CD4-positive, alpha-beta memory T cell (primary cell): ENCODE measurements around the gene ANO1. TPM values are rescaled to one million over a fixed set of nuclear protein-coding genes. Genes with fewer than 3 reads are reported as not detected.

Experiments
- CTCF ChIA-PET: fragments of 350-600 bp; sonication (Branson Sonifier 250); formaldehyde crosslinking; loops from one replicate; lab custom pipeline; 2021; ENCODE audit warnings: inconsistent platforms; ENCODE audit not compliant: partially characterized antibody; lab: Charles Lee
- POLR2A ChIA-PET: fragments of 350-600 bp; sonication (Branson Sonifier 250); formaldehyde crosslinking; loops from one replicate; lab custom pipeline; 2021; ENCODE audit not compliant: partially characterized antibody; lab: Charles Lee
- DNase-seq, 5 donors: peaks; one replicate each; pipeline versions ENCODE4 v3.0.0 to v3.0.0-alpha.2; 2020 to 2022; ENCODE audit warnings: mixed read lengths in 1 of 5
- H3K27ac ChIP-seq: one replicate; pipeline ENCODE4 v1.7.0; 2013; ENCODE audit warnings: low read depth, low read length
- H3K27me3 ChIP-seq: 2 replicates; pipeline ENCODE4 v1.7.0; 2013; ENCODE audit warnings: mild to moderate bottlenecking, low read length, moderate library complexity; ENCODE audit not compliant: insufficient read depth
- H3K36me3 ChIP-seq: 2 replicates; pipeline ENCODE4 v1.7.0; 2013; ENCODE audit warnings: mild to moderate bottlenecking, low read length, moderate library complexity; ENCODE audit not compliant: insufficient read depth
- H3K4me1 ChIP-seq: 2 replicates; pipeline ENCODE4 v1.7.0; 2013; ENCODE audit warnings: mild to moderate bottlenecking, low read length, moderate library complexity; ENCODE audit not compliant: insufficient read depth
- H3K4me3 ChIP-seq, 2 donors: one replicate each; pipeline ENCODE4 v1.7.0; 2013; ENCODE audit warnings: low read length in 2 of 2, mild to moderate bottlenecking in 1 of 2
- H3K9me3 ChIP-seq, 2 donors: one replicate each; pipeline ENCODE4 v1.7.0; 2013; ENCODE audit warnings: low read length in 2 of 2, control low read depth in 1 of 2; ENCODE audit not compliant: control insufficient read depth in 1 of 2
- H3K27ac Mint-ChIP-seq, 7 donors: one replicate each; pipeline ENCODE4 v1.8.0; 2020 to 2021; ENCODE audit warnings: mixed read lengths in 7 of 7, mild to moderate bottlenecking in 6 of 7, inconsistent platforms in 3 of 7, moderate library complexity in 3 of 7
- H3K27me3 Mint-ChIP-seq, 2 donors: one replicate each; pipeline ENCODE4 v1.8.0; 2020 to 2021; ENCODE audit warnings: mixed read lengths in 2 of 2
- H3K36me3 Mint-ChIP-seq, 2 donors: one replicate each; pipeline ENCODE4 v1.8.0; 2020 to 2021; ENCODE audit warnings: mixed read lengths in 2 of 2, inconsistent platforms in 1 of 2, mild to moderate bottlenecking in 1 of 2
- H3K4me1 Mint-ChIP-seq, 4 donors: one replicate each; pipeline ENCODE4 v1.8.0; 2020 to 2021; ENCODE audit warnings: mixed read lengths in 4 of 4, mild to moderate bottlenecking in 1 of 4
- H3K4me3 Mint-ChIP-seq, 8 donors: one replicate each; pipeline ENCODE4 v1.8.0; 2020 to 2021; ENCODE audit warnings: mixed read lengths in 8 of 8, mild to moderate bottlenecking in 7 of 8, moderate library complexity in 6 of 8, inconsistent platforms in 3 of 8
- H3K9me3 Mint-ChIP-seq, 8 donors: one replicate each; pipeline ENCODE4 v1.8.0; 2020 to 2021; ENCODE audit warnings: mixed read lengths in 8 of 8, mild to moderate bottlenecking in 5 of 8, inconsistent platforms in 3 of 8, moderate library complexity in 1 of 8
- intact Hi-C: fragments of 100-400 bp; cut with micrococcal nuclease; formaldehyde crosslinking; loops from one replicate; pipeline ENCODE4 v1.15.1; 2023
- polyA plus RNA-seq, 2 donors: library from polyadenylated mRNA; unstranded; fragments of 300-500 nt; fragmentation: Illumina TruSeq; gene quantifications; one replicate each; pipeline ENCODE4 v1.2.3, GENCODE V29; 2021
- total RNA-seq, 2 experiments: library from RNA; stranded (reverse); gene quantifications; one replicate each; pipeline ENCODE4 v1.2.3, GENCODE V29; 2021

The ANO1 gene
- total and polyA plus RNA-seq, 4 experiments from 2014 or later, result not detected

GRCh38 chr11:70054004-70054403, 24.1 kb upstream of the ANO1 start:
- H3K9me3 ChIP-seq, result no peaks in the 10 kb centered on the region
- no peaks in the 10 kb centered on the region for H3K27me3 ChIP-seq
- H3K4me1 ChIP-seq, result no peaks in the 10 kb centered on the region
- intact Hi-C loops, result no loop called here
- no peaks in the 10 kb centered on the region for H3K4me1 Mint-ChIP-seq
- H3K9me3 Mint-ChIP-seq, result peaks cover 0 to 25% (median 16%) of the 10 kb centered on the region in 8 donors
- peaks cover 25 to 28% of the 10 kb centered on the region in 2 donors for H3K27me3 Mint-ChIP-seq
- no peaks in the 10 kb centered on the region for H3K36me3 Mint-ChIP-seq
- no peak overlapping the region for H3K4me3 ChIP-seq
- POLR2A ChIA-PET, result no interaction called here
- H3K27ac ChIP-seq, result no peak overlapping the region
- H3K36me3 ChIP-seq, result no peaks in the 10 kb centered on the region
- H3K27ac Mint-ChIP-seq, result no peak overlapping the region
- H3K4me3 Mint-ChIP-seq, result no peak overlapping the region
- DNase-seq, result no peak
- CTCF ChIA-PET, result interaction anchor here (0.6 kb wide), 1 partner anchor 8 kb away, joined by 3 read pairs; no protein-coding TSS in a partner anchor

- H3K4me1 Mint-ChIP-seq, result no peaks in the 10 kb centered on the region
- Histone ChIP-seq H3K27ac (no peak overlapping the region), H3K36me3 (no peaks in the 10 kb centered on the region), H3K4me1 (no peaks in the 10 kb centered on the region), H3K27me3 (no peaks in the 10 kb centered on the region), H3K4me3 (no peak overlapping the region), H3K9me3 (no peaks in the 10 kb centered on the region)
- intact Hi-C loops, result no loop called here
- peaks cover 0 to 25% (median 16%) of the 10 kb centered on the region in 8 donors for H3K9me3 Mint-ChIP-seq
- peaks cover 19 to 20% of the 10 kb centered on the region in 2 donors for H3K27me3 Mint-ChIP-seq
- DNase-seq, result no peak
- POLR2A ChIA-PET, result no interaction called here
- H3K36me3 Mint-ChIP-seq, result no peaks in the 10 kb centered on the region
- no peak overlapping the region for H3K4me3 Mint-ChIP-seq
- no peak overlapping the region for H3K27ac Mint-ChIP-seq
- CTCF ChIA-PET, result no interaction called here
These were observed 22.7 kb upstream of the ANO1 start for GRCh38 chr11:70055444-70055843.

- peaks cover 11 to 13% of the 10 kb centered on the region in 2 donors for H3K27me3 Mint-ChIP-seq
- Histone ChIP-seq H3K27ac (no peak overlapping the region), H3K4me3 (no peak overlapping the region), H3K4me1 (no peaks in the 10 kb centered on the region), H3K9me3 (no peaks in the 10 kb centered on the region), H3K27me3 (no peaks in the 10 kb centered on the region), H3K36me3 (no peaks in the 10 kb centered on the region)
- no peaks in the 10 kb centered on the region for H3K4me1 Mint-ChIP-seq
- no peak overlapping the region for H3K4me3 Mint-ChIP-seq
- H3K36me3 Mint-ChIP-seq, result no peaks in the 10 kb centered on the region
- intact Hi-C loops, result no loop called here
- no peak for DNase-seq
- ChIA-PET POLR2A (no interaction called here), CTCF (no interaction called here)
- peaks cover 0 to 25% (median 16%) of the 10 kb centered on the region in 8 donors for H3K9me3 Mint-ChIP-seq
- H3K27ac Mint-ChIP-seq, result no peak overlapping the region
These were observed 21.0 kb upstream of the ANO1 start for GRCh38 chr11:70057080-70057479.

- no peaks in the 10 kb centered on the region for H3K9me3 ChIP-seq
- ChIA-PET CTCF (no interaction called here), POLR2A (no interaction called here)
- Mint-ChIP-seq H3K4me1 (no peaks in the 10 kb centered on the region), H3K9me3 (peaks cover 0 to 25% (median 16%) of the 10 kb centered on the region in 8 donors), H3K27me3 (peaks cover 11 to 12% of the 10 kb centered on the region in 2 donors), H3K36me3 (no peaks in the 10 kb centered on the region), H3K4me3 (no peak overlapping the region), H3K27ac (no peak overlapping the region)
- H3K4me3 ChIP-seq, result no peak overlapping the region
- no peak for DNase-seq
- no peaks in the 10 kb centered on the region for H3K4me1 ChIP-seq
- intact Hi-C loops, result loop anchor here (10.0 kb wide), 1 partner anchor 125 kb away; no protein-coding TSS in a partner anchor
- H3K27me3 ChIP-seq, result no peaks in the 10 kb centered on the region
- no peaks in the 10 kb centered on the region for H3K36me3 ChIP-seq
- no peak overlapping the region for H3K27ac ChIP-seq
These were observed 18.1 kb upstream of the ANO1 start for GRCh38 chr11:70059971-70060370.

- DNase-seq, result no peak
- Histone ChIP-seq H3K4me1 (no peaks in the 10 kb centered on the region), H3K9me3 (no peaks in the 10 kb centered on the region), H3K36me3 (no peaks in the 10 kb centered on the region), H3K4me3 (no peak overlapping the region), H3K27ac (no peak overlapping the region), H3K27me3 (no peaks in the 10 kb centered on the region)
- peaks cover 0 to 22% (median 14%) of the 10 kb centered on the region in 8 donors for H3K9me3 Mint-ChIP-seq
- no peaks in the 10 kb centered on the region for H3K36me3 Mint-ChIP-seq
- intact Hi-C loops, result loop anchor here (10.0 kb wide), 1 partner anchor 124 kb away; no protein-coding TSS in a partner anchor
- H3K27ac Mint-ChIP-seq, result no peak overlapping the region
- CTCF ChIA-PET, result no interaction called here
- POLR2A ChIA-PET, result no interaction called here
- H3K27me3 Mint-ChIP-seq, result peaks cover 11% of the 10 kb centered on the region in 2 donors
- H3K4me1 Mint-ChIP-seq, result no peaks in the 10 kb centered on the region
- no peak overlapping the region for H3K4me3 Mint-ChIP-seq
These were observed 17.4 kb upstream of the ANO1 start for GRCh38 chr11:70060611-70061293.

GRCh38 chr11:70061734-70062133, 16.4 kb upstream of the ANO1 start:
- CTCF ChIA-PET, result no interaction called here
- Mint-ChIP-seq H3K4me1 (no peaks in the 10 kb centered on the region), H3K36me3 (no peaks in the 10 kb centered on the region), H3K9me3 (peaks cover 0 to 14% (median 7%) of the 10 kb centered on the region in 8 donors), H3K27ac (no peak overlapping the region), H3K27me3 (peaks cover 11 to 12% of the 10 kb centered on the region in 2 donors), H3K4me3 (no peak overlapping the region)
- Histone ChIP-seq H3K27ac (no peak overlapping the region), H3K9me3 (no peaks in the 10 kb centered on the region), H3K27me3 (no peaks in the 10 kb centered on the region), H3K36me3 (no peaks in the 10 kb centered on the region), H3K4me3 (no peak overlapping the region), H3K4me1 (no peaks in the 10 kb centered on the region)
- POLR2A ChIA-PET, result no interaction called here
- intact Hi-C loops, result loop anchor here (10.0 kb wide), 1 partner anchor 123 kb away; no protein-coding TSS in a partner anchor
- DNase-seq, result no peak

- Histone ChIP-seq H3K4me1 (no peaks in the 10 kb centered on the region), H3K9me3 (no peaks in the 10 kb centered on the region), H3K4me3 (no peak overlapping the region), H3K27me3 (no peaks in the 10 kb centered on the region), H3K27ac (no peak overlapping the region), H3K36me3 (no peaks in the 10 kb centered on the region)
- H3K36me3 Mint-ChIP-seq, result no peaks in the 10 kb centered on the region
- ChIA-PET POLR2A (no interaction called here), CTCF (no interaction called here)
- peaks cover 7 to 11% of the 10 kb centered on the region in 2 donors for H3K27me3 Mint-ChIP-seq
- H3K27ac Mint-ChIP-seq, result no peak overlapping the region
- DNase-seq, result no peak
- intact Hi-C loops, result loop anchor here (10.0 kb wide), 1 partner anchor 122 kb away; no protein-coding TSS in a partner anchor
- peaks cover 0 to 3% (median 0%) of the 10 kb centered on the region in 8 donors for H3K9me3 Mint-ChIP-seq
- no peak overlapping the region for H3K4me3 Mint-ChIP-seq
- no peaks in the 10 kb centered on the region for H3K4me1 Mint-ChIP-seq
These were observed 15.0 kb upstream of the ANO1 start for GRCh38 chr11:70063121-70063520.
